ENCODE results near the gene PBX1. TPM values are rescaled to one million over a fixed set of nuclear protein-coding genes. Genes with fewer than 3 reads are reported as not detected.

PBX1 gene
- total RNA-seq, 1 donor, result 4.2 TPM

GRCh38 chr1:164725401-164725800, 166.4 kb downstream of the PBX1 start:
- H3K9me3 ChIP-seq (ENCODE audit: low read depth, low read length), result no peaks in the 10 kb centered on the region
- H3K4me1 ChIP-seq (ENCODE audit: insufficient read depth, low read length), result peaks cover 14% of the 10 kb centered on the region
- H3K4me3 ChIP-seq (ENCODE audit: low read length), result no peak overlapping the region
- H3K27me3 ChIP-seq (ENCODE audit: insufficient read depth, low read length), result peaks cover 68% of the 10 kb centered on the region

DNA sequence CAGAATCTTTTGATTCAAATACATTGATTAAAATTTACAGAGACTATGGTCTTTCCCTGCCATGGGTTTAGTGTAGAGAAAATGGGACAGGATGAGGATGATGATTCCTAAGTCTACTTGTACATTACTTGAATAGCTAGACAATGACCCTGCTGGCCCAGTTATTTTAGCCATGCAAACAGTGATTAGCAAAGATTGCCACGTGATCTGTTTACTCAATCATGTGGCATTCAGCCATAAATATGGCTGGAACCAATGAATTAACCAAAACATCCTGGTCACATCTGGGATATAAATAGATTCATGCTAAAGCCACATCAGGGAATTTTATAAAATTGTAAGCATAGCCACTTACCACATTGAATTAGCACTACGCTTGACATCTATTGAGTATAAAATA, 167.3 kb downstream of the PBX1 start:
- Histone ChIP-seq H3K27me3 (ENCODE audit: insufficient read depth, low read length) (peaks cover 64% of the 10 kb centered on the region), H3K4me3 (ENCODE audit: low read length) (no peak overlapping the region), H3K4me1 (ENCODE audit: insufficient read depth, low read length) (peaks cover 6% of the 10 kb centered on the region), H3K9me3 (ENCODE audit: low read depth, low read length) (no peaks in the 10 kb centered on the region)

DNA sequence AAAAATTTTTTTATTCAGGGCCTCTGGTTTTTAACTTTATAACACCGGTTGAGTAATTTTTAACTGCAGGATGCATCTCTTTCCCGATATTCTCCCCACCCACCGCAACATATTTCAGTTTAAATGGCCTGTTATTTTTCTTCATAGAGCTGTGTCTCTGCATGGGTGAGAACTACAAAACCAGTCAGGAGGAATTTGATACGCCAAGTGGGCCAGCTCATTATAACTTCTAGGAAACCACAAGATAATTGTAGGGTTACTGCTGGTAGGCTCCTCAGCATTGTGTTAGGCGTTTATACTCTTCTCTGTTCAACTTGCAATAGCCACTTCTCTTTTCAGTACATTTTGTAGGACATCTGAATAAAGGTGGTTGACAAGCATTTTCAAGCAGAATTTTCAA, 169.7 kb downstream of the PBX1 start:
- H3K4me3 ChIP-seq (ENCODE audit: low read length), result no peak overlapping the region
- H3K4me1 ChIP-seq (ENCODE audit: insufficient read depth, low read length), result no peaks in the 10 kb centered on the region
- H3K27me3 ChIP-seq (ENCODE audit: insufficient read depth, low read length), result peaks cover 39% of the 10 kb centered on the region
- H3K9me3 ChIP-seq (ENCODE audit: low read depth, low read length), result no peaks in the 10 kb centered on the region

- H3K4me1 ChIP-seq (ENCODE audit: insufficient read depth, low read length), result no peaks in the 10 kb centered on the region
- H3K9me3 ChIP-seq (ENCODE audit: low read depth, low read length), result no peaks in the 10 kb centered on the region
- H3K27me3 ChIP-seq (ENCODE audit: insufficient read depth, low read length), result peaks cover 15% of the 10 kb centered on the region
- no peak overlapping the region for H3K4me3 ChIP-seq (ENCODE audit: low read length)
Measured at GRCh38 chr1:164731161-164731876, 172.3 kb downstream of the PBX1 start.

GRCh38 chr1:164733070-164733469, 174.1 kb downstream of the PBX1 start:
- Histone ChIP-seq H3K4me3 (ENCODE audit: low read length) (no peak overlapping the region), H3K27me3 (ENCODE audit: insufficient read depth, low read length) (peaks cover 2% of the 10 kb centered on the region), H3K4me1 (ENCODE audit: insufficient read depth, low read length) (no peaks in the 10 kb centered on the region), H3K9me3 (ENCODE audit: low read depth, low read length) (no peaks in the 10 kb centered on the region)

DNA sequence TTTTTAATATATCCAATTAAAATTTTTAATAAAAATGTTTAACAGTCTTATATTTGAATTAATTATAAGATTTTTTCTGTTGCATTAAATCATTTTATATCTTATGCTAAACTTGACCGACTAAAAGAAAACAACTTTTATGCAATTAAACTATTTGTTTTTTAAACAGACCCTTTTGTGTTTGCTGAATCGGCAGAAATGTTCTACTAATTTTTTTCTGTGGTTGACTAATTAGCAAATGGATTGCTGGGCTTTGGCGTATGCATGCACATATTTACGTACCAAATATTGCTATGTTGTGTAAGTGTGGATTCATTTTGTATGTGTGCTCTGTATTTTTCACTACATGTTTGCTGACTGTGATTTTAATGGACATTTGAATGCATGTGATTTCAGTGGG, 174.8 kb downstream of the PBX1 start:
- H3K9me3 ChIP-seq (ENCODE audit: low read depth, low read length), result no peaks in the 10 kb centered on the region
- H3K27me3 ChIP-seq (ENCODE audit: insufficient read depth, low read length), result peaks cover 2% of the 10 kb centered on the region
- no peaks in the 10 kb centered on the region for H3K4me1 ChIP-seq (ENCODE audit: insufficient read depth, low read length)
- H3K4me3 ChIP-seq (ENCODE audit: low read length), result no peak overlapping the region

DNA sequence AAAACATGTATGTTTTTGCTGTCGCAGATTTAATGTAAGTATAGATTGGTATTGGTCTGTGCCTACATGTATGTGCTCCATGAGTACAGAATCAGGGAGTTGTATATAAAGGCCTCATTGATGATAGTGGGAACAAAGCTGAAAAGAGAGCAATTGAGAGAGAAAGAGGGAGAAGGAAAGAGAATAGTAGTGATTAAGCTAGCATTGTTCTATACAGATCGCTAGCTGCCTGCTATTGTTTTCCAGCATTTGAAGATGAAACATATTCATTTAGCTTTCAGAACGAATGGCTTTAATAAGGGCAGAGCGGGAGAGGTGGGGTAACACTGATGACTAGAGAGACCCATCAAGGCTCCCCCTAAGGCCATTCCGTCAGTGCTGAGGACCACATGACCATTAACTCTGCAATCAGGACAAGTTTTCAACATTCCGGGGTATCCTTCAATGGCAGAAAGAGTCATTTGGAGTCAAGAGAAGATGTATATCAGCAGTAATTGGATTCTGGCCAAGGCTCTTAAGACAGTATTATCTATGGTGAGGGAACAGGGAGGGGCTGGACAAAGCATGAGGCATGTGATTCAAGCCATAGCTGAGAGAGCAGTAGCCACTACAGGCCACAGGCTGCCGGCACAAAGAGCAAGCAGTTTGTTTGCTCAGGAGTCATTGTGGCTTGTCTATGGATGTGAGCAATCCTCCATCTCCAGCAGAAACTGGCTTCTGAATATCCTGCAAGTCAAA, 176.5 kb downstream of the PBX1 start:
- Histone ChIP-seq H3K27me3 (ENCODE audit: insufficient read depth, low read length) (no peaks in the 10 kb centered on the region), H3K4me3 (ENCODE audit: low read length) (no peak overlapping the region), H3K9me3 (ENCODE audit: low read depth, low read length) (no peaks in the 10 kb centered on the region), H3K4me1 (ENCODE audit: insufficient read depth, low read length) (no peaks in the 10 kb centered on the region)

DNA sequence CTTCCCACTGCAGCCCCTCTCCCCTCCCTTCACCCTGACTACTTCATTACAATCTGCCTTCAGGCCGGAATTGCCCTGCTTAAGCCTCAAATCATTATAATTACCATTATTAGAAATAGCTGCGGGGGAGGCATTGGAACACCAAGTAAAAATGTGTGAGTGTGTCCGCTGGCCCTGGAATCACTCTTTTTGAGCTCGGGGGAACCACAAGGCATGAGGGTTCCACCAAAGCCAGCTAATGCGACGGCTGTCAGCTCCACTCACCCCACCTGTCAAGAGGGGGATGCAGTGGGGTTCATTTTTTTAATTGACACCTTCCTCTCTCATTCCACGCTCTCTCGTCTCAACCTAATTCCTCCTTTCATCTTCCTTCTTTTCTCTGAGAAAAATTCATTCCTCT, 177.2 kb downstream of the PBX1 start:
- H3K9me3 ChIP-seq (ENCODE audit: low read depth, low read length), result no peaks in the 10 kb centered on the region
- no peaks in the 10 kb centered on the region for H3K4me1 ChIP-seq (ENCODE audit: insufficient read depth, low read length)
- H3K27me3 ChIP-seq (ENCODE audit: insufficient read depth, low read length), result no peaks in the 10 kb centered on the region
- H3K4me3 ChIP-seq (ENCODE audit: low read length), result no peak overlapping the region

DNA sequence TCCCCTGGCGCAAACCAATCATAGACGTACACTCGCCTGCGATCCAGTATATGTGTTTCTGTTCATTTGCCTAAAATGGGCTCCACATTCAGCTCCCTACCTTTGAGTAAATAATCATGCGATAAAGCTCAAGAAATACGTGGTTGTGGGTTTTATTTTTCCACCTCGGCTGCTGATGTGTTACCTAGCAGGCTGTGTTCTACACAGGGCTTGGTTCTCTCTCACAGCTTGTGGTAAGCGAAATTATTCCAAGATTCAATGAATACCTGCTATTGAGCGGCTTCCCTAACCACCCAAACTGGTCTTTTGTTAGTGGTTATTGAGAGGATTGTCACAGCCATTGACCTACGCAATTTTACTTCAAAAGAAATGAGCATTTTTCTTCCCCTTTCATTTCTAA, 180.2 kb downstream of the PBX1 start:
- no peaks in the 10 kb centered on the region for H3K27me3 ChIP-seq (ENCODE audit: insufficient read depth, low read length)
- no peaks in the 10 kb centered on the region for H3K9me3 ChIP-seq (ENCODE audit: low read depth, low read length)
- H3K4me3 ChIP-seq (ENCODE audit: low read length), result no peak overlapping the region
- H3K4me1 ChIP-seq (ENCODE audit: insufficient read depth, low read length), result no peaks in the 10 kb centered on the region

GRCh38 chr1:164740000-164740526, 181.1 kb downstream of the PBX1 start:
- no peaks in the 10 kb centered on the region for H3K9me3 ChIP-seq (ENCODE audit: low read depth, low read length)
- H3K4me1 ChIP-seq (ENCODE audit: insufficient read depth, low read length), result no peaks in the 10 kb centered on the region
- no peaks in the 10 kb centered on the region for H3K27me3 ChIP-seq (ENCODE audit: insufficient read depth, low read length)

GRCh38 chr1:164742745-164743144, 183.8 kb downstream of the PBX1 start:
- H3K4me1 ChIP-seq (ENCODE audit: insufficient read depth, low read length), result no peaks in the 10 kb centered on the region
- H3K27me3 ChIP-seq (ENCODE audit: insufficient read depth, low read length), result no peaks in the 10 kb centered on the region
- H3K4me3 ChIP-seq (ENCODE audit: low read length), result no peak overlapping the region
- H3K9me3 ChIP-seq (ENCODE audit: low read depth, low read length), result no peaks in the 10 kb centered on the region

More at GRCh38 chr1:164740000-164740526, 181.1 kb downstream of the PBX1 start:
- no peak overlapping the region for H3K4me3 ChIP-seq (ENCODE audit: low read length)

DNA sequence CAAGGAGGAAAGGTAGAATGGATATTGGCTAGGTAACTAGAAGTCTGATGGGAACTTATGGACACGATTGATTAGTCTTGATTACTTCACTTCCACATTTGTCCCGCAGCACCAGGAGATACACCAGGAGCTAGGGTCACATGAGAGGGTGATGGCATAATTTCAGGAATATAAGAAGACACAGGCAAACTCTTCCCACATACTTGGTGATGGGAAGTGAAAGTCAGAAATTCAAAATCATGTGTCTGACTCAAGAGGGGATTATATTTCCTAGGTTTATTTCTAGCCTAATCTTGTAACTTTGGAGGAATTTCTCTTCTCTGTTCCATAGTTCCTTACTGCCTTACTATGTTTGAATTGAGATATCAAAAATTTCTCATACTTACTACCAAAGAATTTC, 185.0 kb downstream of the PBX1 start:
- no peaks in the 10 kb centered on the region for H3K4me1 ChIP-seq (ENCODE audit: insufficient read depth, low read length)
- H3K27me3 ChIP-seq (ENCODE audit: insufficient read depth, low read length), result no peaks in the 10 kb centered on the region
- no peaks in the 10 kb centered on the region for H3K9me3 ChIP-seq (ENCODE audit: low read depth, low read length)
- no peak overlapping the region for H3K4me3 ChIP-seq (ENCODE audit: low read length)

- Histone ChIP-seq H3K4me3 (ENCODE audit: low read length) (no peak overlapping the region), H3K9me3 (ENCODE audit: low read depth, low read length) (no peaks in the 10 kb centered on the region), H3K4me1 (ENCODE audit: insufficient read depth, low read length) (no peaks in the 10 kb centered on the region), H3K27me3 (ENCODE audit: insufficient read depth, low read length) (no peaks in the 10 kb centered on the region)
Measured at GRCh38 chr1:164745736-164746135, 186.8 kb downstream of the PBX1 start.

GRCh38 chr1:164746632-164747031, 187.6 kb downstream of the PBX1 start:
- no peaks in the 10 kb centered on the region for H3K4me1 ChIP-seq (ENCODE audit: insufficient read depth, low read length)
- H3K4me3 ChIP-seq (ENCODE audit: low read length), result no peak overlapping the region
- no peaks in the 10 kb centered on the region for H3K9me3 ChIP-seq (ENCODE audit: low read depth, low read length)
- no peaks in the 10 kb centered on the region for H3K27me3 ChIP-seq (ENCODE audit: insufficient read depth, low read length)

DNA sequence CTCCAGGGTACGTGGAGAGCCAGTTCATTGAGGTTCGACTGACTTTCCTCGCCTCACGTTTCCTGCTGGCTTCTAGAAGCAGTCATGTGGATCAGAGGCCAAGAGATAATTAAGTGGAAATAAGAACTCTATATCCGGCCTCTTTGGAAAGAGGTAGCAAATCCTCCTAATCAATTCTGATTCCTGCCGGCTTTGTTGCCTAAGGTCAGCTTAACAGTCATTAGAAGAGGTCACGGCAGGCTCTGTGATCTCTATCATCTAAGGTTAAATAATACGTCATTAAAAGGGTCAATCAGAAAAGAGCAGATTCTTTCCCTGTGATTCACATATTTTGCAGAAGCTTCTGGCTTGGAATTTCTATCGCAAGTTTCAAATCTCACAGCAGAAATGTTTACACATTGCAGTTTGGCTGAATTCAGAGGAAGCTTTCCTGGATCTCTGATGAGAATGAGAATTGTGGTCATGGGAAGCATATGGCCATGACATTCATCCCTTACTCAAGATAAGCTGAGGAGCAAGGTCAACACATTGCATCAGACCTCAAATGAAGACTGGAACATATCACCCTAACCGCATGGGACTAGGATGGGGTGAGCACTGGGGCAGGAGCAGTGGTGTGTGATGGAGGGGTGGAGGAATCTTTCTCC, 189.4 kb downstream of the PBX1 start:
- H3K27me3 ChIP-seq (ENCODE audit: insufficient read depth, low read length), result no peaks in the 10 kb centered on the region
- no peaks in the 10 kb centered on the region for H3K9me3 ChIP-seq (ENCODE audit: low read depth, low read length)
- no peak overlapping the region for H3K4me3 ChIP-seq (ENCODE audit: low read length)
- H3K4me1 ChIP-seq (ENCODE audit: insufficient read depth, low read length), result no peaks in the 10 kb centered on the region

Data from mononuclear cell (primary cell).